ENCODE results near the gene TRIL. TPM values are rescaled to one million over a fixed set of nuclear protein-coding genes. Genes with fewer than 3 reads are reported as not detected.

TRIL gene
- total RNA-seq, 1 donor from 2014 or later = 15.1 TPM

DNA sequence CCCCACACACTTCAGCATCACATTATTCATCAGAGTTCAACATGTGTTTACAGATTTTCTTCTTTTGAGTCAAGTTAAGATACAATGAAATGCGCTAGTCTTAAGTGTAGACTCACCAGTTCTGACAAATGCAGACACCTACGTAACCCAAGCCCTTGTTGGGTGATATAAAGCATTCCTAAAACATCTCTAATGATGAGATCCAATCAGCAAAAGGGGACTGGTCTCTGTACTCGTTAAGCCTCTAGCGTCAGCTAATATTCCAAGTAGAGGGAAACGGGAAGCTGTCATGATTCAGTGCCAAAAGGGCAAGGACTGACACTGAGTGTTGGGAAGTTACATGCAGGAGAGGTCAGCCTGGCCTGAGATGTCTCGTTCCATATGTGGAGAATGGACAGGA is 38.7 kb upstream of the TRIL start:
- no peak overlapping the region for H3K4me3 ChIP-seq (ENCODE audit: low read length in 3 of 3)
- H3K27ac ChIP-seq (ENCODE audit: low read depth, low read length) = no peak overlapping the region
- H3K4me1 ChIP-seq (ENCODE audit: control insufficient read depth in 3 of 3, insufficient read depth in 3 of 3, low read length in 3 of 3) = peaks cover 3 to 5% (median 3%) of the 10 kb centered on the region in 3 donors
- peaks cover 0 to 2% (median 0%) of the 10 kb centered on the region in 3 donors for H3K36me3 ChIP-seq (ENCODE audit: control insufficient read depth in 3 of 3, insufficient read depth in 3 of 3, low read length in 3 of 3)
- no peaks in the 10 kb centered on the region for H3K9me3 ChIP-seq (ENCODE audit: control insufficient read depth in 3 of 3, low read length in 3 of 3)
- H3K27me3 ChIP-seq (ENCODE audit: control insufficient read depth in 3 of 3, insufficient read depth in 3 of 3, low read length in 3 of 3) = no peaks in the 10 kb centered on the region
- H3K9ac ChIP-seq (ENCODE audit: low read depth in 1 of 3, low read length in 3 of 3) = no peak overlapping the region

DNA sequence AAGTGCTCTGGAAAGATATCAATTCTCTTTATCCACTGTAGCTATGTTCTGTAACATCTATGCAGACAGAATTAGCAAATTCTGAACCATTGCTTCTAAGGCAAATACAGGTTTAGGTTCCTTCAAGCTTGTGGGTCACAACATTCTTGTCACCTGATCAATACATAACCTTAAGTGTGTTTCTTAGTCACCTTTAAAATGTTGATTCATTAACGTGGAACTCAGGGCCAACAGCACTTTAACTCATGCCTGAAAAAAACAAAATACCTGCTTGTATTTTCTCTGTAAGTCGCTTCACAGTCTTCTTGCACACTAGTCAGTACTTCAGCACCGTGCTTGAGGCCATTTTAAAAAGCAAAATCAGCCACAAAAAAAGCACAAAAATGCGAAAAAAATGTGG is 35.2 kb upstream of the TRIL start:
- Histone ChIP-seq H3K9ac (ENCODE audit: low read depth in 1 of 3, low read length in 3 of 3) (no peak overlapping the region), H3K4me3 (ENCODE audit: low read length in 3 of 3) (no peak overlapping the region), H3K27me3 (ENCODE audit: control insufficient read depth in 3 of 3, insufficient read depth in 3 of 3, low read length in 3 of 3) (no peaks in the 10 kb centered on the region), H3K4me1 (ENCODE audit: control insufficient read depth in 3 of 3, insufficient read depth in 3 of 3, low read length in 3 of 3) (peaks cover 10 to 18% (median 14%) of the 10 kb centered on the region in 3 donors), H3K27ac (ENCODE audit: low read depth, low read length) (no peak overlapping the region), H3K9me3 (ENCODE audit: control insufficient read depth in 3 of 3, low read length in 3 of 3) (no peaks in the 10 kb centered on the region), H3K36me3 (ENCODE audit: control insufficient read depth in 3 of 3, insufficient read depth in 3 of 3, low read length in 3 of 3) (no peaks in the 10 kb centered on the region)

DNA sequence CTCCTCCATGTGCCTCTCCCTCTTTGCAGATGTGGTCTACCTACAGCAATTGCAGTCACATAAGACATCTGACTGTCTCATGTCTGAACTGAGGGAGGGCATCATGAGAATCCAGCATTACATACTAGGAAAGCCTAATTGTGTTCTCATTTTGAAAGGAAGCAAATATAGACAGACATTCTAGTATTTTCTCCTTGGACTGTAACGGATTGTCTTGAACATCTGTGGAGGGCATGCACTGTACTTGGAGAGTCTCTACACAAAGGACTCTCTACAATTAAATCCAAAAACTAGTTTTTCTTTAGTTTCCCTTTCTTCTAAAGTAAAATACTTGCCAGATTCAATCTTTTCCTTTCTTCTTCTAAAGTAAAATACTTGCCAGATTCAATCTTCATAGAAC is 34.7 kb upstream of the TRIL start:
- peaks cover 7 to 16% (median 15%) of the 10 kb centered on the region in 3 donors for H3K4me1 ChIP-seq (ENCODE audit: control insufficient read depth in 3 of 3, insufficient read depth in 3 of 3, low read length in 3 of 3)
- no peak overlapping the region for H3K4me3 ChIP-seq (ENCODE audit: low read length in 3 of 3)
- H3K9me3 ChIP-seq (ENCODE audit: control insufficient read depth in 3 of 3, low read length in 3 of 3) = no peaks in the 10 kb centered on the region
- H3K36me3 ChIP-seq (ENCODE audit: control insufficient read depth in 3 of 3, insufficient read depth in 3 of 3, low read length in 3 of 3) = no peaks in the 10 kb centered on the region
- H3K9ac ChIP-seq (ENCODE audit: low read depth in 1 of 3, low read length in 3 of 3) = no peak overlapping the region
- no peak overlapping the region for H3K27ac ChIP-seq (ENCODE audit: low read depth, low read length)
- H3K27me3 ChIP-seq (ENCODE audit: control insufficient read depth in 3 of 3, insufficient read depth in 3 of 3, low read length in 3 of 3) = no peaks in the 10 kb centered on the region

DNA sequence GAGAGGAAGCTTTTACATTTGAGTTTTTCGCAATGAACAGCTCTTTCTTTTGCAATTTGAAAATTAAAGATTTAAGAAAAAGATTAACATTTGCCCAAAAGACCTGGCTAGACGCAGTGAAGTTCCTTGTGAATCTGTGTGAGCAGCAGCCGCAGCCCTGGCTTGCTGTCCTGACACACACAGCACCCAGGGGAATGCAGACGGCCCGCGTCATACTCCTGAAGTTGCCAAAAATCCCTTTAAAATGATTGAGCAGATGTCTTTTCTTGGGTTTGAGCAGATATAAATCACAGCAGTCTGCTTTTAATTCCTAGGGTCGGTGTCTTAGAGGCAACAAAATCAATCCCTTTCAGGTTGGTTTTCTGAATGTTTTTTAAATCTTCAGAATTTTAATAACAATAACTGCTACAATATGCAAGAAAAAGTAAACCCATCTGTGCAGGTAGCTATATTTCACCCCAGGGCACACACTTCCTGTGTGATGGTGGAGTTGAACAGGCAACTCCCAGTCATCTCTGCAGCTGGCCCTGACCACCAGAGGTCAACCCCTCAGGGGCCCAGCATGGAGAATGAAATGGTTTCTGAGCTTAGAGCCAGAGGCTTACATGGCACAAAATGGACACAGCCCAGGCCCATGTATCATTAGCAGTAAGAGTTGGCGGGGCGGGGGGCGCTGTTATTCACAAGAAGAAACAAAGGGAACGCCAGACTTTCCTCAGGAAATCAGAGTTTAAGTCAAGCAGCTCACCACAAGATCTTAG is 32.2 kb upstream of the TRIL start:
- Histone ChIP-seq H3K27ac (ENCODE audit: low read depth, low read length) (peak overlapping the region; percentile 18), H3K36me3 (ENCODE audit: control insufficient read depth in 3 of 3, insufficient read depth in 3 of 3, low read length in 3 of 3) (no peaks in the 10 kb centered on the region), H3K9me3 (ENCODE audit: control insufficient read depth in 3 of 3, low read length in 3 of 3) (no peaks in the 10 kb centered on the region), H3K4me1 (ENCODE audit: control insufficient read depth in 3 of 3, insufficient read depth in 3 of 3, low read length in 3 of 3) (peaks cover 24 to 31% (median 29%) of the 10 kb centered on the region in 3 donors), H3K4me3 (ENCODE audit: low read length in 3 of 3) (no peak overlapping the region), H3K9ac (ENCODE audit: low read depth in 1 of 3, low read length in 3 of 3) (no peak overlapping the region), H3K27me3 (ENCODE audit: control insufficient read depth in 3 of 3, insufficient read depth in 3 of 3, low read length in 3 of 3) (no peaks in the 10 kb centered on the region)

DNA sequence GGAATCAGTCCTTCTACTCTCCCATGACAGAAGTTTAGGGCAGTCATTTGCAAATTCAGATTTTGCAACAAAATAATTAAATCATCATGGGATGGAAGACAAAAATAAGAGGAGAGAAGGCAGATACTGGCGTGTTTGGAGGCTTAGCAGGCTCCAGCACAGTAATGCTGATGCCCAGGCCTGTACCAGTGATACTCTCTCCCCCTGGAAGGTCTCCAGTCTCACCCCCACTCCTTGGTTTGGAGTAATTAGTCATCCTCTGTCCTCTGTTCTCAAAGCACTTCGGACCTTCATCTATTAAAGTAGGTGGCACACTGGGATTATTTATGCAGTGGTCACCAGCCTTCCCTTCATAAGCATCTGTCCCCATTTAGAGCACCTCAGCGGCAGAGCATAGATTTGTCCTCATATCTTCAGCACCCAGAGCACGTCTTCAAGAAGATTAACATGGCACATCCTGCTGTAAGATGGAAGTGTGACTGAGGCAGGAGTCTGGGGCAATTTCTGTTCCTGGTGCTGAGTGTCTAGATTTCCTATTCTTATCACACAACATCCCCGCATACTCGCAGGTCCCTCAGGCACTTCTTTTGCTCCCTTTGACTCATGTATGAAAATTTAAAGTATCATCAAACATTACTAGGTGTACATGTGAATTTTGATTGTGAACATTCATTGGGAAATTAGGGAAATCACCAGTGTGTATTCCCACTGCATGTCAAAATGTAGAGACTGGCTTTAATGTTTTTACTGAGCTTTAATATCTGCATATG is 31.3 kb upstream of the TRIL start:
- Histone ChIP-seq H3K4me3 (ENCODE audit: low read length in 3 of 3) (peak overlapping the region in 1 of 3 donors; percentile 0), H3K9me3 (ENCODE audit: control insufficient read depth in 3 of 3, low read length in 3 of 3) (no peaks in the 10 kb centered on the region), H3K36me3 (ENCODE audit: control insufficient read depth in 3 of 3, insufficient read depth in 3 of 3, low read length in 3 of 3) (no peaks in the 10 kb centered on the region), H3K9ac (ENCODE audit: low read depth in 1 of 3, low read length in 3 of 3) (no peak overlapping the region), H3K27ac (ENCODE audit: low read depth, low read length) (peak overlapping the region; percentile 18), H3K27me3 (ENCODE audit: control insufficient read depth in 3 of 3, insufficient read depth in 3 of 3, low read length in 3 of 3) (no peaks in the 10 kb centered on the region), H3K4me1 (ENCODE audit: control insufficient read depth in 3 of 3, insufficient read depth in 3 of 3, low read length in 3 of 3) (peaks cover 28 to 37% (median 35%) of the 10 kb centered on the region in 3 donors)

DNA sequence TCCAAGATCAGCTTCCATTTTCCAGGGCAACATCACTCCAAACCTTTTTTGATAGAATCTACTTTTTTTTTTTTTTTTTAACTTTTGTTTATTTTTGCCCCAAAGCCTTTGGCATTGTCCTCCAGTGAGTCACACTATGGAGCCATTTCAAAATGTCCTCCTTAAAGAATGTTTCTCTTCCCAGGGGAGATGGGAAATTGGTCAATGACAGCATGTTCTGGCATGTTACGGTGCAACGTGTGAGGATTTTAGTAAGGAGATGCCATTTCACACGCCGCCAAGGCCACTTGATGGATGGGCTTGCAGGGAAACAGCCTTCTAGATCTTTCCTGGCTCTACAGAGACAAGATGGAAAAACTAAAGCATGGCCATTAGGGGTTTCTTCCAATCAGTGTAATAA is 30.7 kb upstream of the TRIL start:
- Histone ChIP-seq H3K4me1 (ENCODE audit: control insufficient read depth in 3 of 3, insufficient read depth in 3 of 3, low read length in 3 of 3) (peaks cover 28 to 41% (median 35%) of the 10 kb centered on the region in 3 donors), H3K9ac (ENCODE audit: low read depth in 1 of 3, low read length in 3 of 3) (no peak overlapping the region), H3K27ac (ENCODE audit: low read depth, low read length) (no peak overlapping the region), H3K36me3 (ENCODE audit: control insufficient read depth in 3 of 3, insufficient read depth in 3 of 3, low read length in 3 of 3) (no peaks in the 10 kb centered on the region), H3K4me3 (ENCODE audit: low read length in 3 of 3) (peak overlapping the region in 1 of 3 donors; percentile 0), H3K9me3 (ENCODE audit: control insufficient read depth in 3 of 3, low read length in 3 of 3) (no peaks in the 10 kb centered on the region), H3K27me3 (ENCODE audit: control insufficient read depth in 3 of 3, insufficient read depth in 3 of 3, low read length in 3 of 3) (no peaks in the 10 kb centered on the region)

DNA sequence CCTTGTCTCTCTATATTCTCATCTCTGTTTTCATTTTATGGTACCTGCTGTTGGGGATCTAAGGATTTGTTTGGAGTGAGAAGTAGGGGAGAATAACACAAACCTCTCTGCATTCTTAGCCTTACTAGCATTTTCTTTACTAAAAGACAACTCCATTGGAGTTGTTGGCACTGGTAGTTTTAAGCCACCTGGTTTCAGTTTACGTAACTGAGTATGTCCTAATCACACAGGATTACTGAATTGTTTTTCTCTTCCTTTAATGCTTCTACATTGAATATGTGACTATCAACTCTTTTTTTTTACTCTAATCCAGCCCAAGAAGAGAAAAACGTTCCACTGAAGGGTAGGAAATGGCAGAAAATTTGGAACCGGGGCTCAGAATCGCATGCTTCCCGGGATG is 30.0 kb upstream of the TRIL start:
- no peak overlapping the region for H3K27ac ChIP-seq (ENCODE audit: low read depth, low read length)
- H3K4me1 ChIP-seq (ENCODE audit: control insufficient read depth in 3 of 3, insufficient read depth in 3 of 3, low read length in 3 of 3) = peaks cover 28 to 41% (median 35%) of the 10 kb centered on the region in 3 donors

DNA sequence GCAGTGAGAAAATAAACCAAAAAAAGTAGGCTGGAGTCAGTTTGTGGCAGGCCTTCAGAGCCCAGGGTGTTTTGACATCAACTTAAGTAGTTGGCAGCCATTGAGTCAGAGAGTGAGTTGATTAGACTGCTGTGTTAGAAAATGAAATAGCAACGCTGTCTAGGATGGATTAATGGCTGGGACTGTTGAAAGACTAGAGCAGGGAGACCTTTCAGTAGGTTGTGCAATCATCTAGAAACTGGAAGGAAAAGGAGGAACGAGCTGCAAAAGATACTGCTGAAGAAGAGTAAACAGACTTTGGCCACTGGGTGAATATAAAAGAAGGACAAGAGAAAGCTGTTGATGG is 28.6 kb upstream of the TRIL start:
- Histone ChIP-seq H3K4me3 (ENCODE audit: low read length in 3 of 3) (no peak overlapping the region), H3K36me3 (ENCODE audit: control insufficient read depth in 3 of 3, insufficient read depth in 3 of 3, low read length in 3 of 3) (no peaks in the 10 kb centered on the region), H3K27ac (ENCODE audit: low read depth, low read length) (peak overlapping the region; percentile 5), H3K27me3 (ENCODE audit: control insufficient read depth in 3 of 3, insufficient read depth in 3 of 3, low read length in 3 of 3) (no peaks in the 10 kb centered on the region), H3K4me1 (ENCODE audit: control insufficient read depth in 3 of 3, insufficient read depth in 3 of 3, low read length in 3 of 3) (peaks cover 28 to 41% (median 35%) of the 10 kb centered on the region in 3 donors), H3K9me3 (ENCODE audit: control insufficient read depth in 3 of 3, low read length in 3 of 3) (no peaks in the 10 kb centered on the region), H3K9ac (ENCODE audit: low read depth in 1 of 3, low read length in 3 of 3) (no peak overlapping the region)

More for the DNA sequence above, 30.0 kb upstream of the TRIL start:
- H3K9me3 ChIP-seq (ENCODE audit: control insufficient read depth in 3 of 3, low read length in 3 of 3) = no peaks in the 10 kb centered on the region
- no peaks in the 10 kb centered on the region for H3K27me3 ChIP-seq (ENCODE audit: control insufficient read depth in 3 of 3, insufficient read depth in 3 of 3, low read length in 3 of 3)
- H3K4me3 ChIP-seq (ENCODE audit: low read length in 3 of 3) = no peak overlapping the region
- H3K36me3 ChIP-seq (ENCODE audit: control insufficient read depth in 3 of 3, insufficient read depth in 3 of 3, low read length in 3 of 3) = no peaks in the 10 kb centered on the region
- no peak overlapping the region for H3K9ac ChIP-seq (ENCODE audit: low read depth in 1 of 3, low read length in 3 of 3)

DNA sequence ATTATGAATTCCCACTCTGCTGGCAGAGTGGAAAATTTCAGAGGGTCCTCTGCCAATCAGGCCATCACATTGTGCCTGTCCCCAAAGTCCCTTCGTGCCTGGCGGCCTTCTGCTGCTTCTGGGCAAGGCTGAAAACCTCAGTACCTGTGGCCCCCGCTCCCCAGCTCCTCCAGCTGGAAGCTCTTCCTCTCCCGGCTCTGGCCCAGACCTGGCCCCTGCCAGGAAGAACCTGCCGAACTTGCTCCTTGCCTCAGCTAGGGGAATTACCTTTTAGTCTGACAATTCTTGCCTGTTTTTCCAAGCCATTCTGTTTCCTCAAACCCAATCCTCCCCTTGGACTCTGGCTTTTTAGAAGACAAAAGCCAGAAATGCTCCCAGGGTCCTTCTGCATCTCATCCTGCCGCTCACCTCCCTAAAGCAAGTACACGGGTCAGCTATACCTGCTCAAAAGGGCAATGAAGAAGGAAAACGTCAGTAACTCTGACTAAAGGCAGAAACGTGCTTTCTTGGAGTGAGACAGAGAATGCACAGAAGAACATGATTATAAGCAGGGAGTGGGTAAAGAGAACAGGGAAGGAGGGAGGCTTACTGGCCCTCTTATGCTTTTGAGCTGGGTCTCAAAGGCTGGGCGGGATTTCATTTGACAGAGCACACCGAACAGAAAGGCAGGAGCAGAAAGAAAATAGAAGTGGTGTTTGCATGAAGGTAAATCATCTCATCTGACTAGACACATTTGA is 28.1 kb upstream of the TRIL start:
- Histone ChIP-seq H3K27ac (ENCODE audit: low read depth, low read length) (peak overlapping the region; percentile 5), H3K9me3 (ENCODE audit: control insufficient read depth in 3 of 3, low read length in 3 of 3) (no peaks in the 10 kb centered on the region), H3K36me3 (ENCODE audit: control insufficient read depth in 3 of 3, insufficient read depth in 3 of 3, low read length in 3 of 3) (no peaks in the 10 kb centered on the region), H3K4me3 (ENCODE audit: low read length in 3 of 3) (no peak overlapping the region), H3K27me3 (ENCODE audit: control insufficient read depth in 3 of 3, insufficient read depth in 3 of 3, low read length in 3 of 3) (no peaks in the 10 kb centered on the region), H3K9ac (ENCODE audit: low read depth in 1 of 3, low read length in 3 of 3) (no peak overlapping the region), H3K4me1 (ENCODE audit: control insufficient read depth in 3 of 3, insufficient read depth in 3 of 3, low read length in 3 of 3) (peaks cover 28 to 41% (median 35%) of the 10 kb centered on the region in 3 donors)
